Activated naive CD4-positive, alpha-beta T cell treated with anti-CD3 and anti-CD28 coated beads, Interleukin-2, amount 50 U/mL, for 72 hours (primary cell): Measurements from ENCODE around the gene EFCAB6. TPM values are rescaled to one million over a fixed set of nuclear protein-coding genes. Genes with fewer than 3 reads are reported as not detected.

Source experiments
- ATAC-seq, 2 donors: fragments of 150-1000 bp; cut with Tn5 transposase; 2 replicates each; pipeline ENCODE4 v1.10.0; 2021; ENCODE audit warnings: mild to moderate bottlenecking in 2 of 2, moderate library complexity in 2 of 2
- DNase-seq, 2 donors: peaks; one replicate each; pipeline ENCODE4 v3.0.0; 2021 to 2022; ENCODE audit warnings: low spot score in 2 of 2
- H3K27ac Mint-ChIP-seq, 2 donors: one replicate each; pipeline ENCODE4 v1.8.0; 2022; ENCODE audit warnings: mild to moderate bottlenecking in 2 of 2, mixed read lengths in 2 of 2
- H3K36me3 Mint-ChIP-seq, 2 donors: one replicate each; pipeline ENCODE4 v1.8.0; 2022; ENCODE audit warnings: mixed read lengths in 2 of 2
- H3K9me3 Mint-ChIP-seq, 2 donors: one replicate each; pipeline ENCODE4 v1.8.0; 2022; ENCODE audit warnings: mixed read lengths in 2 of 2
- total RNA-seq, 2 donors: library from RNA; stranded (reverse); gene quantifications; one replicate each; pipeline ENCODE4 v1.2.3, GENCODE V29; 2022

Gene EFCAB6
- total RNA-seq, 2 donors from 2014 or later: 0.27 to 0.80 TPM

- no peak overlapping the region for H3K27ac Mint-ChIP-seq
- H3K9me3 Mint-ChIP-seq: no peaks in the 10 kb centered on the region
- DNase-seq (no peak), ATAC-seq (no peak)
- no peaks in the 10 kb centered on the region for H3K36me3 Mint-ChIP-seq
Measured at GRCh38 chr22:43534916-43535315, 277.2 kb downstream of the EFCAB6 start.

GRCh38 chr22:43533656-43534428 lies 278.3 kb downstream of the EFCAB6 start:
- H3K36me3 Mint-ChIP-seq: no peaks in the 10 kb centered on the region
- DNase-seq (no peak), ATAC-seq (no peak)

GRCh38 chr22:43533156-43533530 lies 279.0 kb downstream of the EFCAB6 start:
- DNase-seq (no peak), ATAC-seq (no peak)
- Mint-ChIP-seq H3K9me3 (no peaks in the 10 kb centered on the region), H3K27ac (no peak overlapping the region), H3K36me3 (no peaks in the 10 kb centered on the region)

More at GRCh38 chr22:43533656-43534428, 278.3 kb downstream of the EFCAB6 start:
- peak overlapping the region in 1 of 2 donors; percentile 25 for H3K27ac Mint-ChIP-seq
- no peaks in the 10 kb centered on the region for H3K9me3 Mint-ChIP-seq

GRCh38 chr22:43532301-43533155 lies 279.6 kb downstream of the EFCAB6 start:
- Mint-ChIP-seq H3K36me3 (no peaks in the 10 kb centered on the region), H3K9me3 (no peaks in the 10 kb centered on the region), H3K27ac (no peak overlapping the region)
- DNase-seq (no peak), ATAC-seq (no peak)

GRCh38 chr22:43531651-43532050 lies 280.5 kb downstream of the EFCAB6 start:
- Mint-ChIP-seq H3K9me3 (no peaks in the 10 kb centered on the region), H3K27ac (no peak overlapping the region), H3K36me3 (no peaks in the 10 kb centered on the region)
- ATAC-seq (no peak), DNase-seq (no peak)

- DNase-seq: no peak
- no peaks in the 10 kb centered on the region for H3K36me3 Mint-ChIP-seq
- H3K9me3 Mint-ChIP-seq: no peaks in the 10 kb centered on the region
- ATAC-seq: no peak
- H3K27ac Mint-ChIP-seq: no peak overlapping the region
Measured at GRCh38 chr22:43530349-43531201, 281.5 kb downstream of the EFCAB6 start.

GRCh38 chr22:43529934-43530333 lies 282.2 kb downstream of the EFCAB6 start:
- Mint-ChIP-seq H3K36me3 (no peaks in the 10 kb centered on the region), H3K27ac (no peak overlapping the region), H3K9me3 (no peaks in the 10 kb centered on the region)
- no peak for ATAC-seq
- no peak for DNase-seq

- Mint-ChIP-seq H3K27ac (no peak overlapping the region), H3K36me3 (no peaks in the 10 kb centered on the region), H3K9me3 (no peaks in the 10 kb centered on the region)
- ATAC-seq (no peak), DNase-seq (no peak)
Measured at GRCh38 chr22:43529461-43529860, 282.6 kb downstream of the EFCAB6 start.

GRCh38 chr22:43528601-43529360 lies 283.3 kb downstream of the EFCAB6 start:
- no peak overlapping the region for H3K27ac Mint-ChIP-seq
- H3K36me3 Mint-ChIP-seq: no peaks in the 10 kb centered on the region
- ATAC-seq (no peak), DNase-seq (no peak)
- no peaks in the 10 kb centered on the region for H3K9me3 Mint-ChIP-seq

- no peak for ATAC-seq
- Mint-ChIP-seq H3K27ac (no peak overlapping the region), H3K36me3 (no peaks in the 10 kb centered on the region), H3K9me3 (no peaks in the 10 kb centered on the region)
- no peak for DNase-seq
Measured at GRCh38 chr22:43526946-43527345, 285.2 kb downstream of the EFCAB6 start.

GRCh38 chr22:43526117-43526655 lies 285.9 kb downstream of the EFCAB6 start:
- ATAC-seq: no peak
- DNase-seq: no peak
- no peak overlapping the region for H3K27ac Mint-ChIP-seq
- no peaks in the 10 kb centered on the region for H3K9me3 Mint-ChIP-seq
- no peaks in the 10 kb centered on the region for H3K36me3 Mint-ChIP-seq

GRCh38 chr22:43521716-43522115 lies 290.4 kb downstream of the EFCAB6 start:
- no peak for DNase-seq
- Mint-ChIP-seq H3K27ac (no peak overlapping the region), H3K36me3 (peaks cover 0 to 5% of the 10 kb centered on the region in 2 donors), H3K9me3 (peaks cover 0 to 4% of the 10 kb centered on the region in 2 donors)
- ATAC-seq: no peak

- peak; percentile 82 to 95 for ATAC-seq
- Mint-ChIP-seq H3K9me3 (peaks cover 0 to 4% of the 10 kb centered on the region in 2 donors), H3K27ac (peak overlapping the region; percentile 57 to 89), H3K36me3 (peaks cover 0 to 5% of the 10 kb centered on the region in 2 donors)
- DNase-seq: peak in 1 of 2 donors; percentile 12
Measured at GRCh38 chr22:43520632-43521039, 291.5 kb downstream of the EFCAB6 start.

GRCh38 chr22:43516996-43517635 lies 295.0 kb downstream of the EFCAB6 start:
- DNase-seq (no peak), ATAC-seq (no peak)
- Mint-ChIP-seq H3K27ac (no peak overlapping the region), H3K9me3 (peaks cover 0 to 4% of the 10 kb centered on the region in 2 donors), H3K36me3 (peaks cover 0 to 5% of the 10 kb centered on the region in 2 donors)

GRCh38 chr22:43516386-43516785 lies 295.7 kb downstream of the EFCAB6 start:
- ATAC-seq: no peak
- peaks cover 0 to 5% of the 10 kb centered on the region in 2 donors for H3K36me3 Mint-ChIP-seq
- DNase-seq: no peak
- peaks cover 0 to 4% of the 10 kb centered on the region in 2 donors for H3K9me3 Mint-ChIP-seq
- no peak overlapping the region for H3K27ac Mint-ChIP-seq
